GM23338 (cell line): ENCODE results near the gene WHAMM. TPM values are rescaled to one million over a fixed set of nuclear protein-coding genes. Genes with fewer than 3 reads are reported as not detected.

ENCODE experiments used
- ATAC-seq: fragments of 200-7000 bp; cut with Tn5 transposase; 3 replicates; pipeline ENCODE4 v1.9.1; 2020
- DNase-seq: peaks from one replicate; pipeline ENCODE4 v3.0.0-alpha.2; 2015; ENCODE audit warnings: low spot score
- H2AFZ ChIP-seq: fragments of 200-600 bp; sonication (generic); 2 replicates; pipeline ENCODE4 v1.8.0; 2016; ENCODE audit warnings: antibody characterized with exemption, mild to moderate bottlenecking, moderate library complexity
- H3F3A ChIP-seq: fragments of 200-600 bp; sonication (generic); replicated peaks from 2 replicates; pipeline ENCODE4 v1.8.0; 2017; ENCODE audit warnings: antibody characterized with exemption, mixed run types, low read depth
- H3K27ac ChIP-seq: fragments of 200-600 bp; sonication (generic); 2 replicates; pipeline ENCODE4 v1.6.1; 2016; ENCODE audit warnings: low read depth
- H3K27me3 ChIP-seq: fragments of 200-600 bp; sonication (generic); 2 replicates; pipeline ENCODE4 v1.8.0; 2016; ENCODE audit warnings: mild to moderate bottlenecking, mixed run types, moderate library complexity; ENCODE audit not compliant: insufficient read depth
- H3K36me3 ChIP-seq: fragments of 200-600 bp; sonication (generic); 2 replicates; pipeline ENCODE4 v1.8.0; 2016; ENCODE audit warnings: mild to moderate bottlenecking; ENCODE audit not compliant: insufficient read depth
- H3K4me1 ChIP-seq: fragments of 200-600 bp; sonication (generic); 2 replicates; pipeline ENCODE4 v1.8.0; 2016; ENCODE audit warnings: mild to moderate bottlenecking, moderate library complexity; ENCODE audit not compliant: insufficient read depth
- H3K4me2 ChIP-seq: fragments of 200-600 bp; sonication (generic); 2 replicates; pipeline ENCODE4 v1.7.1; 2017; ENCODE audit warnings: mixed run types
- H3K4me3 ChIP-seq: fragments of 200-600 bp; sonication (generic); 2 replicates; pipeline ENCODE4 v1.6.1; 2016; ENCODE audit warnings: mixed run types
- H3K79me2 ChIP-seq: fragments of 200-600 bp; sonication (generic); replicated peaks from 2 replicates; pipeline ENCODE4 v1.8.0; 2017; ENCODE audit warnings: mild to moderate bottlenecking; ENCODE audit not compliant: insufficient read depth
- H3K9me2 ChIP-seq: fragments of 200-600 bp; sonication (generic); 2 replicates; pipeline ENCODE4 v1.8.0; 2017; ENCODE audit not compliant: insufficient read depth
- H4K20me1 ChIP-seq: fragments of 200-600 bp; sonication (generic); replicated peaks from 2 replicates; pipeline ENCODE4 v1.8.0; 2017; ENCODE audit warnings: mild to moderate bottlenecking; ENCODE audit not compliant: insufficient read depth
- H3K27ac Mint-ChIP-seq: 2 replicates; pipeline ENCODE4 v1.8.0; 2020; ENCODE audit warnings: inconsistent platforms, mild to moderate bottlenecking, moderate library complexity, mixed read lengths
- H3K27me3 Mint-ChIP-seq: 3 replicates; pipeline ENCODE4 v1.8.0; 2022; ENCODE audit warnings: low read depth, mild to moderate bottlenecking, moderate library complexity, mixed read lengths, inconsistent platforms; ENCODE audit not compliant: insufficient read depth, poor library complexity
- H3K36me3 Mint-ChIP-seq: 3 replicates; pipeline ENCODE4 v1.8.0; 2021; ENCODE audit warnings: low read depth, mild to moderate bottlenecking, inconsistent platforms, moderate library complexity, mixed read lengths
- H3K4me1 Mint-ChIP-seq: 3 replicates; pipeline ENCODE4 v1.8.0; 2020; ENCODE audit warnings: mild to moderate bottlenecking, inconsistent platforms, mixed read lengths
- H3K4me3 Mint-ChIP-seq: 3 replicates; pipeline ENCODE4 v1.8.0; 2021; ENCODE audit warnings: moderate library complexity, mild to moderate bottlenecking, inconsistent platforms, mixed read lengths
- H3K9me3 Mint-ChIP-seq: 3 replicates; pipeline ENCODE4 v1.8.0; 2020; ENCODE audit warnings: moderate library complexity, mild to moderate bottlenecking, inconsistent platforms, mixed read lengths
- CREB1 ChIP-seq: fragments of 250-450 bp; sonication (Bioruptor Pico); IDR thresholded peaks from 2 replicates; pipeline ENCODE4 v1.5.0; 2020; ENCODE audit warnings: low read depth, mild to moderate bottlenecking, moderate library complexity
- ETS1 ChIP-seq: IDR thresholded peaks from 2 replicates; pipeline ENCODE4 v1.6.1; 2016; ENCODE audit warnings: antibody characterized with exemption
- EZH2 ChIP-seq: fragments of 200-600 bp; sonication (generic); IDR thresholded peaks from one replicate; pipeline ENCODE4 v1.8.0; 2017; ENCODE audit warnings: antibody characterized with exemption, mild to moderate bottlenecking, low read depth; ENCODE audit not compliant: unreplicated experiment
- EZH2phosphoT487 ChIP-seq: fragments of 200-600 bp; sonication (generic); IDR thresholded peaks from one replicate; pipeline ENCODE4 v1.8.1; 2018; ENCODE audit warnings: antibody characterized with exemption; ENCODE audit not compliant: unreplicated experiment
- JUNB ChIP-seq: IDR thresholded peaks from one replicate; pipeline ENCODE4 v1.6.1; 2016; ENCODE audit warnings: antibody characterized with exemption; ENCODE audit not compliant: unreplicated experiment
- NANOG ChIP-seq: IDR thresholded peaks from 2 replicates; pipeline ENCODE4 v1.6.1; 2016; ENCODE audit warnings: antibody characterized with exemption, borderline replicate concordance
- POLR2AphosphoS5 ChIP-seq: IDR thresholded peaks from 2 replicates; pipeline ENCODE4 v1.6.1; 2016; ENCODE audit warnings: antibody characterized with exemption, low read depth
- REST ChIP-seq: IDR thresholded peaks from one replicate; pipeline ENCODE4 v1.6.1; 2018; ENCODE audit warnings: antibody characterized with exemption; ENCODE audit not compliant: unreplicated experiment
- ZNF114 ChIP-seq: fragments of 250-450 bp; sonication (Bioruptor Pico); IDR thresholded peaks from 2 replicates; pipeline ENCODE4 v1.5.0; 2020; ENCODE audit warnings: mild to moderate bottlenecking, moderate library complexity
- ZNF331 ChIP-seq: fragments of 250-450 bp; sonication (Bioruptor Pico); IDR thresholded peaks from 2 replicates; pipeline ENCODE4 v1.5.0; 2020; ENCODE audit warnings: low read depth, mild to moderate bottlenecking, moderate library complexity
- ZNF462 ChIP-seq: fragments of 250-450 bp; sonication (Bioruptor Pico); IDR thresholded peaks from 2 replicates; pipeline ENCODE4 v1.5.0; 2020; ENCODE audit warnings: mild to moderate bottlenecking, moderate library complexity
- polyA plus RNA-seq: library from polyadenylated mRNA; unstranded; fragments of >200 nt; fragmentation: Nextera tagmentation; extraction: Ambion mirVana; gene quantifications from 2 replicates; pipeline ENCODE4 v1.2.1, GENCODE V29; 2016
- total RNA-seq: library from RNA; depleted of rRNA; stranded (reverse); fragments of >200 nt; shearing (Covaris generic); gene quantifications from 2 replicates; pipeline ENCODE4 v1.2.3, GENCODE V29; 2014

WHAMM gene
- total and polyA plus RNA-seq, 2 experiments from 2014 or later, result 2.2 to 4.1 TPM

DNA sequence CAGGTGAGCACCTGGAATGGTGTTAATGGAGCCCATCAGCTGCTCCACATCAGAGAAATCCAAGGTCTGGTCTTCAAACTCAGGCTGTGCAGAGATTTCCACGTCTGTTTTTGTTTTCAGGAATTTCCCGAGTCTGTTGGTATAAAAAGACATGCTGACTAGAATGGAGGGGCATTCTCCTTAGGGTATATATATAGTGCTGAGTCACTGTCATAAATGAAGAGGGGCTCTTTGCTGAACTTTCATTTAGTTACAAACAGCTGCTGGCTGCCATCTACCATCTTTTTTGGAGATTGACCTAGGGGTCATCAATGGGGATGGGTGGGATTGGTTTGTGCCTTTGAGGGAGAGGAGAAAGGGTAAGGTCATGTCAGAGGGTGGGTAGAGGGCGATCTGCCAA lies 30.7 kb upstream of the WHAMM start:
- H3K9me3 Mint-ChIP-seq, result no peaks in the 10 kb centered on the region
- Histone ChIP-seq H4K20me1 (no peaks in the 10 kb centered on the region), H3F3A (no peaks in the 10 kb centered on the region), H3K4me1 (no peaks in the 10 kb centered on the region), H3K4me3 (no peak overlapping the region), H3K27me3 (no peaks in the 10 kb centered on the region), H3K79me2 (no peaks in the 10 kb centered on the region), H3K27ac (no peak overlapping the region), H3K4me2 (no peak overlapping the region), H3K9me2 (no peaks in the 10 kb centered on the region; the same call in 1 of the 2 replicates), H2AFZ (no peak overlapping the region), H3K36me3 (no peaks in the 10 kb centered on the region)
- H3K27ac Mint-ChIP-seq, result 0 out of 2 replicates have a peak overlapping the region, but pooled peaks have one; percentile 31
- no peak for TF ChIP-seq JUNB
- no peak for TF ChIP-seq ZNF114 (CRISPR knock-in tag)
- no peak for TF ChIP-seq EZH2phosphoT487
- TF ChIP-seq REST, result no peak
- no peak for TF ChIP-seq NANOG
- TF ChIP-seq ETS1, result no peak
- no peak for TF ChIP-seq CREB1 (CRISPR knock-in tag)
- TF ChIP-seq ZNF331 (CRISPR knock-in tag), result no peak
- TF ChIP-seq EZH2, result no peak
- ATAC-seq (no peak), DNase-seq (no peak)
- H3K27me3 Mint-ChIP-seq, result no peaks in the 10 kb centered on the region
- no peak overlapping the region for H3K4me3 Mint-ChIP-seq
- no peaks in the 10 kb centered on the region for H3K4me1 Mint-ChIP-seq
- H3K36me3 Mint-ChIP-seq, result no peaks in the 10 kb centered on the region

DNA sequence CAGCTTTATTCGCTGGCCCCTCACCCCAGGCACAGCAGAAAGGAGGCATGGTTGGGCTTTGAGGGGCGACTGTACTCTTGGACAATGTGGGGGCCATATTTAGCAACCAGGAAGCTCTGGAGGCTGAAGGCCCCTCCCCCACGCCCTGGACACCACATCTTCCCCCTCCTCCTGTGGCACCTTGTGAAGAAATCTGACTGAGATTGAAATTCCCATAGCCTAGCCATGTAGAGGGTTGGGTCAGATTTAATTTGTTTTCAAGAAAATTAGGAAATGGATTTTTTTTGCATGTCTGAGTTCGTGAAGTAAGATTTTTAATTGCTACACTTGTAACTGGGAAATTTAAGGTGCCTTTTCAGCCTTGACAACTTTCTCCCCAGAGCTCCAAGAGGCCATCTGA lies 28.1 kb upstream of the WHAMM start:
- Histone ChIP-seq H3K27ac (no peak overlapping the region), H3K4me2 (no peak overlapping the region), H3K4me1 (no peaks in the 10 kb centered on the region), H3K79me2 (no peaks in the 10 kb centered on the region), H2AFZ (no peak overlapping the region), H3F3A (no peaks in the 10 kb centered on the region), H3K27me3 (no peaks in the 10 kb centered on the region), H4K20me1 (no peaks in the 10 kb centered on the region), H3K9me2 (no peaks in the 10 kb centered on the region; the same call in 1 of the 2 replicates), H3K4me3 (no peak overlapping the region), H3K36me3 (no peaks in the 10 kb centered on the region)
- H3K36me3 Mint-ChIP-seq, result no peaks in the 10 kb centered on the region
- no peaks in the 10 kb centered on the region for H3K4me1 Mint-ChIP-seq
- no peak for DNase-seq
- H3K27me3 Mint-ChIP-seq, result peaks cover under 1% of the 10 kb centered on the region
- H3K9me3 Mint-ChIP-seq, result no peaks in the 10 kb centered on the region
- no peak overlapping the region for H3K27ac Mint-ChIP-seq
- ATAC-seq, result no peak
- no peak overlapping the region for H3K4me3 Mint-ChIP-seq
- TF ChIP-seq ZNF462 (CRISPR knock-in tag) (no peak), ZNF331 (CRISPR knock-in tag) (no peak), POLR2AphosphoS5 (no peak), JUNB (no peak)
